ENCODE results near the gene KRTAP1-4. TPM values are rescaled to one million over a fixed set of nuclear protein-coding genes. Genes with fewer than 3 reads are reported as not detected.

KRTAP1-4 gene
- total RNA-seq, 4 donors from 2014 or later, result not detected

- no peaks in the 10 kb centered on the region for H3K4me1 ChIP-seq
- DNase-seq, result no peak
- H3K4me3 ChIP-seq (replicated peaks in 1 of 3), result no peak overlapping the region
- H3K27ac ChIP-seq, result no peak overlapping the region
- intact Hi-C loops (cut with DNase I), result no loop called here
- H3K27me3 ChIP-seq, result no peaks in the 10 kb centered on the region
- no peaks in the 10 kb centered on the region for H3K9me3 ChIP-seq
- TF ChIP-seq POLR2A (IDR thresholded peaks at IDR 0.05) (no peak), CTCF (IDR thresholded peaks at IDR 0.05) (no peak)
- no peaks in the 10 kb centered on the region for H3K36me3 ChIP-seq
- WGBS, 2 donors, result 91 to 97% methylated on average over 1 of the region's 1 CpG
These were observed 20.1 kb downstream of the KRTAP1-4 start for GRCh38 chr17:41009936-41010335.

GRCh38 chr17:41009301-41009760, 20.7 kb downstream of the KRTAP1-4 start:
- H3K4me1 ChIP-seq, result peaks cover 0 to 2% of the 10 kb centered on the region in 2 donors
- intact Hi-C loops (cut with DNase I), result no loop called here
- TF ChIP-seq CTCF (IDR thresholded peaks at IDR 0.05) (no peak), POLR2A (IDR thresholded peaks at IDR 0.05) (no peak)
- H3K4me3 ChIP-seq (replicated peaks in 1 of 3), result no peak overlapping the region
- H3K9me3 ChIP-seq, result no peaks in the 10 kb centered on the region
- 61% methylated on average over 4 of the region's 4 CpGs for WGBS, 2 donors
- no peak overlapping the region for H3K27ac ChIP-seq
- DNase-seq, result no peak
- H3K27me3 ChIP-seq, result no peaks in the 10 kb centered on the region
- no peaks in the 10 kb centered on the region for H3K36me3 ChIP-seq

GRCh38 chr17:41008811-41009210, 21.2 kb downstream of the KRTAP1-4 start, which contains the start of gene KRTAP3-1:
Gene KRTAP3-1, minus strand, starts transcription at chr17:41009128. Its CDS starts 54 bp downstream, at chr17:41009074.
- intact Hi-C loops (cut with DNase I), result no loop called here
- H3K9me3 ChIP-seq, result no peaks in the 10 kb centered on the region
- H3K27ac ChIP-seq, result no peak within 1 kb of the TSS
- H3K4me1 ChIP-seq, result peaks cover 0 to 5% of the 10 kb centered on the region in 2 donors
- DNase-seq, result no peak
- no peak within 1 kb of the TSS for H3K4me3 ChIP-seq (replicated peaks in 1 of 3)
- 78 to 83% methylated on average over 6 to 8 of the region's 8 CpGs for WGBS, 2 donors
- TF ChIP-seq POLR2A (IDR thresholded peaks at IDR 0.05) (no peak), CTCF (IDR thresholded peaks at IDR 0.05) (no peak)
- no peaks in the 10 kb centered on the region for H3K36me3 ChIP-seq
- H3K27me3 ChIP-seq, result no peaks in the 10 kb centered on the region

- H3K36me3 ChIP-seq, result no peaks in the 10 kb centered on the region
- TF ChIP-seq POLR2A (IDR thresholded peaks at IDR 0.05), result no peak
- no peak for TF ChIP-seq CTCF (IDR thresholded peaks at IDR 0.05)
- peaks cover 0 to 10% of the 10 kb centered on the region in 2 donors for H3K4me1 ChIP-seq
- intact Hi-C loops (cut with DNase I), result no loop called here
- H3K9me3 ChIP-seq, result no peaks in the 10 kb centered on the region
- H3K4me3 ChIP-seq (replicated peaks in 1 of 3), result no peak overlapping the region
- WGBS, 2 donors, result 89 to 90% methylated on average over 3 of the region's 3 CpGs
- H3K27ac ChIP-seq, result no peak overlapping the region
- DNase-seq, result no peak
- no peaks in the 10 kb centered on the region for H3K27me3 ChIP-seq
These were observed 25.6 kb downstream of the KRTAP1-4 start for GRCh38 chr17:41004397-41004796.

GRCh38 chr17:41003926-41004325, 26.1 kb downstream of the KRTAP1-4 start:
- no peaks in the 10 kb centered on the region for H3K27me3 ChIP-seq
- H3K9me3 ChIP-seq, result no peaks in the 10 kb centered on the region
- TF ChIP-seq CTCF (IDR thresholded peaks at IDR 0.05) (no peak), POLR2A (IDR thresholded peaks at IDR 0.05) (no peak)
- no peak for DNase-seq
- 31 to 32% methylated on average over 4 of the region's 4 CpGs for WGBS, 2 donors
- peaks cover 0 to 10% of the 10 kb centered on the region in 2 donors for H3K4me1 ChIP-seq
- no peak overlapping the region for H3K4me3 ChIP-seq (replicated peaks in 1 of 3)
- intact Hi-C loops (cut with DNase I), result no loop called here
- peak overlapping the region in 1 of 3 donors; percentile 30 for H3K27ac ChIP-seq
- H3K36me3 ChIP-seq, result no peaks in the 10 kb centered on the region
